ENCODE results near the gene ZPR1.

DNA sequence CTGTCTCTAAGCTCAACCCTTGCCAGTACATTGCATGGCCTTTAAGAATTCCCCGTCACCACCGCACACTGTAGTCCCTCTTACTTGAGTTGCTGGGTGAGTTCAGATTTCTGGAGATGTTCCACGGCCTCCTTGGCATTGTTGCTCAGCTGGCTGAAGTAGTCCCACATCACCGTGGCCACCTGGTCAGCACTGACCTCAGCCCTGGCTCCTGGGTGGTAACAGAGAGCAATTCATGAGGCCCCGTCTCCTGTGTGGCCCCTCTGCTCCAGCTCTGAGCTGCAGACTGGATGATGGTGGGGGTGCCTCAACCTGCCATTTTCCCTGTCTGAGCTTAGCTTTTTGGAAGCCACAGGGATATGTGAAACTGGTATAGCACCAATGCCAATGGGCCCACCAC is 34.8 kb upstream of the ZPR1 start:
- TF ChIP-seq, protein P1, sequence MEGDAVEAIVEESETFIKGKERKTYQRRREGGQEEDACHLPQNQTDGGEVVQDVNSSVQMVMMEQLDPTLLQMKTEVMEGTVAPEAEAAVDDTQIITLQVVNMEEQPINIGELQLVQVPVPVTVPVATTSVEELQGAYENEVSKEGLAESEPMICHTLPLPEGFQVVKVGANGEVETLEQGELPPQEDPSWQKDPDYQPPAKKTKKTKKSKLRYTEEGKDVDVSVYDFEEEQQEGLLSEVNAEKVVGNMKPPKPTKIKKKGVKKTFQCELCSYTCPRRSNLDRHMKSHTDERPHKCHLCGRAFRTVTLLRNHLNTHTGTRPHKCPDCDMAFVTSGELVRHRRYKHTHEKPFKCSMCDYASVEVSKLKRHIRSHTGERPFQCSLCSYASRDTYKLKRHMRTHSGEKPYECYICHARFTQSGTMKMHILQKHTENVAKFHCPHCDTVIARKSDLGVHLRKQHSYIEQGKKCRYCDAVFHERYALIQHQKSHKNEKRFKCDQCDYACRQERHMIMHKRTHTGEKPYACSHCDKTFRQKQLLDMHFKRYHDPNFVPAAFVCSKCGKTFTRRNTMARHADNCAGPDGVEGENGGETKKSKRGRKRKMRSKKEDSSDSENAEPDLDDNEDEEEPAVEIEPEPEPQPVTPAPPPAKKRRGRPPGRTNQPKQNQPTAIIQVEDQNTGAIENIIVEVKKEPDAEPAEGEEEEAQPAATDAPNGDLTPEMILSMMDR (IDR thresholded peaks at IDR 0.05; ENCODE audit: insufficient read depth, low read depth, low read length) = no peak
- TF ChIP-seq EZH2 (IDR thresholded peaks at IDR 0.05; ENCODE audit: insufficient read depth, low read length) = no peak
